ENCODE data around the gene FXYD6. TPM values are rescaled to one million over a fixed set of nuclear protein-coding genes. Genes with fewer than 3 reads are reported as not detected.

FXYD6 gene
- total and polyA plus RNA-seq, 9 of the 15 experiments (the other 6 are each of a cell fraction or from before 2014, with no cell fraction given) = 0.07 to 0.35 TPM; not detected in 7

GRCh38 chr11:117817368-117818040 lies 59.0 kb downstream of the FXYD6 start (continued):
- TF ChIP-seq RAD21 (CRISPR knock-in tag; conservative IDR thresholded peaks at IDR 0.05 in 1 of 2, IDR thresholded peaks at IDR 0.05 in 1 of 2) = peak; percentile 75 to 88
- no peak for TF ChIP-seq RBM15 (IDR thresholded peaks at IDR 0.05; ENCODE audit: insufficient read depth, low read length)
- no peak for TF ChIP-seq MAFF (IDR thresholded peaks at IDR 0.05; ENCODE audit: low read length)
- TF ChIP-seq NCOR1 (IDR thresholded peaks at IDR 0.05) = no peak
- no peak for TF ChIP-seq ZNF764 (CRISPR knock-in tag; IDR thresholded peaks at IDR 0.05; ENCODE audit: low read depth)
- no peak for TF ChIP-seq HDAC3 (IDR thresholded peaks at IDR 0.05; ENCODE audit: borderline replicate concordance, partially characterized antibody)
- no peak for TF ChIP-seq TCFL5 (CRISPR knock-in tag; conservative IDR thresholded peaks at IDR 0.05)
- TF ChIP-seq FOXJ2 (tag; IDR thresholded peaks at IDR 0.05) = no peak
- no peak for TF ChIP-seq ZNF217 (CRISPR knock-in tag; IDR thresholded peaks at IDR 0.05)
- TF ChIP-seq MNT (conservative IDR thresholded peaks at IDR 0.05) = 0 out of 4 replicates have a peak, but pooled peaks of 1 of the 2 experiments have one; percentile 22
- no peak for TF ChIP-seq ELF1 (tag; IDR thresholded peaks at IDR 0.05)
- no peak for TF ChIP-seq SMARCC2 (IDR thresholded peaks at IDR 0.05; ENCODE audit: low read depth)
- no peak for TF ChIP-seq GATAD2A (IDR thresholded peaks at IDR 0.05)
- TF ChIP-seq CCAR2 (IDR thresholded peaks at IDR 0.05; ENCODE audit: low read depth, low read length) = no peak
- TF ChIP-seq POLR2H (tag; IDR thresholded peaks at IDR 0.05; ENCODE audit: low read depth) = no peak
- TF ChIP-seq SP1 (CRISPR knock-in tag; IDR thresholded peaks at IDR 0.05) = no peak
- TF ChIP-seq ZNF445 (CRISPR knock-in tag; IDR thresholded peaks at IDR 0.05; ENCODE audit: low read depth) = no peak
- no peak for TF ChIP-seq EHMT2 (IDR thresholded peaks at IDR 0.05)
- TF ChIP-seq HNRNPL (IDR thresholded peaks at IDR 0.05; ENCODE audit: low read depth, low read length) = no peak
- TF ChIP-seq MEIS2 (IDR thresholded peaks at IDR 0.05; ENCODE audit: partially characterized antibody) = no peak
- no peak for TF ChIP-seq NCOA6 (IDR thresholded peaks at IDR 0.05)
- no peak for TF ChIP-seq KAT7 (CRISPR knock-in tag; IDR thresholded peaks at IDR 0.05; ENCODE audit: borderline replicate concordance)
- no peak for TF ChIP-seq ZNF165 (CRISPR knock-in tag; IDR thresholded peaks at IDR 0.05; ENCODE audit: borderline replicate concordance)
- no peak for TF ChIP-seq PHB (CRISPR knock-in tag; IDR thresholded peaks at IDR 0.05)
- no peak for TF ChIP-seq CREB3 (tag; conservative IDR thresholded peaks at IDR 0.05; ENCODE audit: low read depth)
- TF ChIP-seq ZNF778 (CRISPR knock-in tag; IDR thresholded peaks at IDR 0.05) = no peak
- TF ChIP-seq MCM7 (IDR thresholded peaks at IDR 0.05) = no peak
- TF ChIP-seq NFE2L1 (tag; IDR thresholded peaks at IDR 0.05; ENCODE audit: borderline replicate concordance, low read depth) = no peak
- no peak for TF ChIP-seq ZNF384 (IDR thresholded peaks at IDR 0.05; ENCODE audit: low read depth, low read length)
- TF ChIP-seq RCOR1 (IDR thresholded peaks at IDR 0.05; ENCODE audit: borderline replicate concordance in 1 of 2, low read depth in 2 of 2, low read length in 2 of 2) = peak in 1 of 2 experiments; percentile 15; a peak in 1 of 4 replicates

Data from K562 (cell line).